Activated effector memory CD4-positive, alpha-beta T cell treated with anti-CD3 and anti-CD28 coated beads, Interleukin-2, amount 50 U/mL, for 16 hours (primary cell): ENCODE results near the gene AKAP1.

Experiments used
- DNase-seq: peaks from one replicate; pipeline ENCODE4 v3.0.0-alpha.2; 2020

AKAP1 gene

GRCh38 chr17:57132663-57133062 is 47.6 kb downstream of the AKAP1 start:
- DNase-seq, result no peak

GRCh38 chr17:57133486-57133885 is 48.4 kb downstream of the AKAP1 start:
- DNase-seq, result no peak

GRCh38 chr17:57135026-57135788 is 50.2 kb downstream of the AKAP1 start:
- DNase-seq, result no peak

GRCh38 chr17:57135789-57136291 is 50.8 kb downstream of the AKAP1 start:
- no peak for DNase-seq

GRCh38 chr17:57136355-57136754 is 51.3 kb downstream of the AKAP1 start:
- no peak for DNase-seq

GRCh38 chr17:57138030-57138911 is 53.2 kb downstream of the AKAP1 start:
- DNase-seq, result no peak

GRCh38 chr17:57138956-57139576 is 54.0 kb downstream of the AKAP1 start:
- DNase-seq, result no peak

- DNase-seq, result no peak
Measured at GRCh38 chr17:57140316-57140715, 55.3 kb downstream of the AKAP1 start.

GRCh38 chr17:57142925-57143324 is 57.9 kb downstream of the AKAP1 start:
- DNase-seq, result no peak

GRCh38 chr17:57143361-57143760 is 58.3 kb downstream of the AKAP1 start:
- no peak for DNase-seq

GRCh38 chr17:57143919-57144318 is 58.9 kb downstream of the AKAP1 start:
- DNase-seq, result no peak

- no peak for DNase-seq
Measured at GRCh38 chr17:57144567-57144966, 59.5 kb downstream of the AKAP1 start.

GRCh38 chr17:57145347-57145746 is 60.3 kb downstream of the AKAP1 start:
- no peak for DNase-seq

GRCh38 chr17:57146273-57146672 is 61.2 kb downstream of the AKAP1 start:
- no peak for DNase-seq

GRCh38 chr17:57151798-57152197 is 66.8 kb downstream of the AKAP1 start:
- no peak for DNase-seq

GRCh38 chr17:57152967-57153528 is 68.0 kb downstream of the AKAP1 start:
- no peak for DNase-seq

GRCh38 chr17:57154921-57155320 is 69.9 kb downstream of the AKAP1 start:
- no peak for DNase-seq

- DNase-seq, result no peak
Measured at GRCh38 chr17:57158325-57158724, 73.3 kb downstream of the AKAP1 start.

GRCh38 chr17:57158795-57159194 is 73.7 kb downstream of the AKAP1 start:
- DNase-seq, result no peak

GRCh38 chr17:57160624-57161023 is 75.6 kb downstream of the AKAP1 start:
- DNase-seq, result no peak

GRCh38 chr17:57164814-57165213 is 79.8 kb downstream of the AKAP1 start:
- DNase-seq, result no peak

GRCh38 chr17:57165754-57166153 is 80.7 kb downstream of the AKAP1 start:
- no peak for DNase-seq

- DNase-seq, result no peak
Measured at GRCh38 chr17:57166803-57167202, 81.8 kb downstream of the AKAP1 start.
